Right lobe of liver (tissue), 4 donors: ENCODE results near the gene FOXRED1.

Experiments used
- POLR2A ChIP-seq: fragments of 450-650 bp; IDR thresholded peaks from one replicate; pipeline ENCODE4 v1.6.1; 2017; ENCODE audit warnings: antibody characterized with exemption, mild to moderate bottlenecking
- TF ChIP-seq, protein P1 (sequence below), 4 donors: fragments of 200-600 bp in 3 of 4; fragments of 450-650 bp in 1 of 4; IDR thresholded peaks; one replicate each; pipeline versions ENCODE4 v1.5.1 to v1.8.0; 2016 to 2022; ENCODE audit warnings: antibody characterized with exemption in 4 of 4, mild to moderate bottlenecking in 2 of 4
- donor health status: DM: no; HTN: no; CAD: no.
- donor health status: DM: no; HTN: no; CAD: no.
- donor health status: DM: no; HTN: yes; CAD: no.

- TF ChIP-seq, protein P1, sequence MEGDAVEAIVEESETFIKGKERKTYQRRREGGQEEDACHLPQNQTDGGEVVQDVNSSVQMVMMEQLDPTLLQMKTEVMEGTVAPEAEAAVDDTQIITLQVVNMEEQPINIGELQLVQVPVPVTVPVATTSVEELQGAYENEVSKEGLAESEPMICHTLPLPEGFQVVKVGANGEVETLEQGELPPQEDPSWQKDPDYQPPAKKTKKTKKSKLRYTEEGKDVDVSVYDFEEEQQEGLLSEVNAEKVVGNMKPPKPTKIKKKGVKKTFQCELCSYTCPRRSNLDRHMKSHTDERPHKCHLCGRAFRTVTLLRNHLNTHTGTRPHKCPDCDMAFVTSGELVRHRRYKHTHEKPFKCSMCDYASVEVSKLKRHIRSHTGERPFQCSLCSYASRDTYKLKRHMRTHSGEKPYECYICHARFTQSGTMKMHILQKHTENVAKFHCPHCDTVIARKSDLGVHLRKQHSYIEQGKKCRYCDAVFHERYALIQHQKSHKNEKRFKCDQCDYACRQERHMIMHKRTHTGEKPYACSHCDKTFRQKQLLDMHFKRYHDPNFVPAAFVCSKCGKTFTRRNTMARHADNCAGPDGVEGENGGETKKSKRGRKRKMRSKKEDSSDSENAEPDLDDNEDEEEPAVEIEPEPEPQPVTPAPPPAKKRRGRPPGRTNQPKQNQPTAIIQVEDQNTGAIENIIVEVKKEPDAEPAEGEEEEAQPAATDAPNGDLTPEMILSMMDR (IDR thresholded peaks at IDR 0.05), result no peak
- no peak for TF ChIP-seq POLR2A
These were observed 22.3 kb upstream of the FOXRED1 start for GRCh38 chr11:126246636-126247035.
